ENCODE results near the gene AUTS2.
A peak's percentile ranks its signal among the peaks of the same experiment; 100 is the strongest.

AUTS2 gene

DNA sequence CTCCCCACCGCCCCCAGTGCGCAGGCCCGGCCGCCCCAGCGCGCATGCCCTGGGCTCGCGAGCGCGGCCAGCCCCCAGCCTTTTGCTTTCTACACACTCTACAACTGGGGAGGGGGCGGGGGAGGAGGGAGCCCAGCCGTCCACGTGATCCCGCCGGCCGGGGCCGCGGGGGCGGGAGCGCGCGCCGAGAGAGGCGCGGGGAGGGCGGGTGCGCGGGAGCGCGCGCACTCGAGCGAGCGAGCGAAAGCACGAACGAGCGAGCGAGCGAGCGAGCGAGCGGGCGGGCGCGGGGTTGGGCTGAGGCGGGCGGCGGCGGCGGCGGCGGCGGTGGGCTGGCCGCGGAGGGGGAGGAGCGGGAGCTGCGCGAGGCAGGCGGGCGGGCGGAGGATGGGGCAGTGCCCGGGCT, at the start of gene AUTS2:
Gene AUTS2, plus strand, starts transcription at position 395 of the 406 bp plus-strand sequence. CDS start 1,179 bp downstream, outside the sequence.
- peak; percentile 30 for DNase-seq (ENCODE audit: low spot score)

DNA sequence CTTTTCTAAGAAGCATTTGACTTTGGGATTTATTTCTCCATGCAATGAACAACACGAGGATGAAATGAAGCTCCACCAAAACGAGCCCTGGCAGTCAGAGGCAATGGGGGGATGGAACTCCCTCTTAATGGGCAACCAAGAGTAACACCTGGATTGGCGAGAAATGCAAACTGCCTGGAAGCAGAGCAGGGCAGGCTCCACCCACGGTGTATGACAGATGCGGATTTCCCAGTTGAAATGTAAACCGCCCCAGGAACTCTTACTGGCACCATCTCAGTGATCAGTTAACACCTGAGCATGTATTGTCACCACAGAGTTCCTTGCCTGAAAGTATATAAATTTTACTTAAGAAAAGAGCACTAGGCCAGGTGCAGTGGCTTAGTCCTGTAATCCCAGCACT, 47.3 kb upstream of the AUTS2 start:
- DNase-seq (ENCODE audit: low spot score): no peak

DNA sequence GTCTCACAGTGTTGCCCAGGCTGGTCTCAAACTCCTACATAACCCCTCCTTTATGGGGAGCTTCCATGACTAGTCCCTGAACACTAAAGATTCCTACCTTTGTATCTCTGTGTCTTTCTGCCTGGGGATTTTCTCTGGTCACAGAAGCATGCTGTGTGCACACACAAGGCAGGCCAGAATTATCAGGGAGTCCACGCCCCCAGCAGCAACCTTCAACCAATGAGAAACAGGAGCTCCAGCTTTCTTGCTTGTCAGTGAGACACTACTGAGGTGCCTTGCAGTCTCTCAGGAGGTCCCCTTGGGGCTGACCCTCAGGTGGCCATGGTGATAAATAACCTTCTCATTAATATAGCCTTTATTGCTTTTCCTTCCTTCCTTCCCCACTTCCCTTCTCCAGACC, 45.1 kb upstream of the AUTS2 start:
- DNase-seq (ENCODE audit: low spot score): no peak

DNA sequence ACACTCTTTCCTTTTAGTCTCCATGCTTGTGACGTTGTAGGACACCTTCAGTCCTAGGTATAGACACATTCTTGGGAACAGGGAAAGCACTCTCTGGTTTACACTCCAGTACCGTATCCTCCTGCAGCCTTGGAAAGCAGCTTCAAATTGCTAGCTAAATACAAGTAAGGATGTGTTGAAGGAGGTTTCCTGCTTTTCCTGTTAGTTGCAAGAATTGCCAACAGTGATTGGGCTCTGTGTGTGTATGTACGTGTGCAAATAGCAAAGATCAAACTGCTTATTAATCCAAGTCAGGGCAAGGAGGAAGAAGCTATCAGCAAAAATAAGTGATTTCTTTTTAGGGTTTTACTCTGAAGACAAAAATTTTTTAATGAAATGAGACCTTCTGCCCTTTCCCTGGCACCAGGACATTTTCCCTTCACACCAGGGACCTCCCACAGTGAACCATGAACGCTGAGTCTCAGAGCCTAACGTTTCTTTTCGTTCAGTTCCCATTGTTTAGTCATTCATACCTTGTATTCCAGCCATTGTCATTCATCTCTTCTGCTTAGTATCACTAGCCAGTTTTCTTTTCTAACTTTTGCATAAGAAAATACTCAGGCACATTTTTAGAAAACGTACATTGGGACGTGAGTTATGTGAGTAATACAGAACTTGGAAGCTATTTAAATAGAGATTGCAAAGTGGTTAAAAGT, 36.9 kb upstream of the AUTS2 start:
- no peak for DNase-seq (ENCODE audit: low spot score)

DNA sequence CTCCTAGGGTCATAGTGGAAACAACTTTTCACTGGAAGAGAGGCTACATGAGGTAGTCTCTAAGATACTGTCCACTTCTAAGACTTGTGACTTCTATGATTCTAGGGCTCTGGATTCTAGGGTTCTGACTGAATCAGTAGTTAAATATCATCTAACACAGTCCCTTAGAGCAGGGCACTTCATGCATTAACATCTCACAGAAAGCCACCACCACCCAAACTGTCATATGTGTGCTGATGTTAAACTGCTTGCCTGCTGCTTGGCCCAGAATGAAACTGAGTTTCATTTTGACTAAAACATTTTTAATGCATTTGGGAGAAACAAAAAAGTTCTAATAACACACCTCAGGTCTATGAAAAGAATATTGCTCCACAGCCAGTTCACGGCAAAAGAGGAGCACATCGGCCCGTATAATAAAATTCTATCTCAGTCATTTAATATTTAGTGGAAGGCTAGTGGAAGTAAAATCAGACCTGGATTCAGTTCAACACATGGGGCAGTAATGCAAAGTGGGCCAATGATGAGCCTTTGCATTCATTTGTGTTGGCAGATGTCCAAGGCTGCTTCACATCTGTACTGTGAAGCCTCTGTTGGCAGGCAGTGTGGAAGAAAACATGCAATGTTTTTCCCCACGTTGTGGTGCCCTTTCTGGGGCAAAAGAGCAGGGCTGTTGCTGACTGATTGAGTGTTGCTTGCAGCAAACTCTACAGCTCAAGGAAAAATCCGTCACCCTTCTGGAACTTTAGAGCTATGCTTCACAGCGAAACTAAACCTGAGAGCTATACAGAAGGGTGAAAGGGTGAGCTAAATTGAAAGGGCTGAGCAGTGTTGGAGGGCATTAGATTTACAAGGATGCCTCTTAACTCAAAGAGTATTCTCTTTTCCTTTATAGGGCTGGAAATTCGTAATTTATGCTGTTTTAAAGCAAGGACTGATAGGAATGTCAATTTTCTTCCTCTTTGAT, 33.5 kb upstream of the AUTS2 start:
- no peak for DNase-seq (ENCODE audit: low spot score)

DNA sequence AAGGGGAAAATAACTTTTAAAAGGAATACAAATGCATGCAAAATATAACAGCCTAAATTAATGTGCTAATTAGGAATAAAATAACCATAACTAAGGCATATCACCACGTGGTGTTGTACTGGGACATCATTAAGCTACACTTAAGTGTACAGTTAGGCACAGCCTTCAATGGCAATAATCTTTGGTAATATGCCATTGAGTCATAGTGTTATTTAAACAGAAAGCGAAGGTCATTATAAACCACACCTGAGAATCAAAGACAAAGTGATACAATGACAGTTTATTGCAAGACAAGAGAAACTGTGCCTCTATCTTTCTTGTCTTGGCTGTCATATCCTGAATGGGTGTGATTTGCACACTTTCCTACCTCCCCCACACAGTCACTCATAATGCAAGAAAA, 30.5 kb upstream of the AUTS2 start:
- DNase-seq (ENCODE audit: low spot score): no peak

DNA sequence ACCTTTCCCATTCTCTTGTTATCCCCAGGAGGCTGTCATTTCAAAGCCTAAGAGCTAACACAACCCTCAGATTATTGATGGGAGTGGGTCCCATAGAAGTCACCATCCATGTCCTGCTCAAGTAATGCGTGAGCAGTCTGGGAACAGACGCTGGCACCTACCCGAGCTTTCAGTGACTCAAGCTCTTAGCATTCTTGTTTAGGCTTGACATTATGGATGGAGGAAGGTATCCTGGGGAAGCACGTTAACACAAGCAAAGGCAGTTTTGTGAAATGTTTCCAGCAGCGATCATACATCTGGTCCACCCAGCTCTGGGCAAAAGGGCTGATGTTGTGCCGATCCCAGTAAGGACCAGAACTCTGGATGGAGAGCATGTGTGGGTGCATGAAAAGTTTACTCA, 30.0 kb upstream of the AUTS2 start:
- no peak for DNase-seq (ENCODE audit: low spot score)

DNA sequence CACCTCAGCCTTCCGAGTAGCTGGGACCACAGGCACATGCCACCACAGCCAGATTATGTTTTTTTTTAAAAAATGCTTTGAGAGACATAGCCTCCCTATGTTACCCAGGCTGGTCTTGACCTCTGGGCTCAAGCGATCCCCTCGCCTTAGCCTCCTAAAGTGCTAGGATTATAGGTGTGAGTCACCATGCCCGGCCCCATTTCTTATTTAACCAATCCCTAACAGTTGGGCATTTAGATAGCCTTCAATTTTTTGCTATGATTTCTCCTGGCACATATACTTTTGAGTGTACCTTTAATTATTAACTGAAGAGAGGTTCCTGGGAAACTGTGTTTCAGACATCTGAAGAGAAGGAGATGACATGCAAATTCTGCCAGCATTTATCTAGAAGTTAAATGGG, 22.6 kb upstream of the AUTS2 start:
- DNase-seq (ENCODE audit: low spot score): no peak

DNA sequence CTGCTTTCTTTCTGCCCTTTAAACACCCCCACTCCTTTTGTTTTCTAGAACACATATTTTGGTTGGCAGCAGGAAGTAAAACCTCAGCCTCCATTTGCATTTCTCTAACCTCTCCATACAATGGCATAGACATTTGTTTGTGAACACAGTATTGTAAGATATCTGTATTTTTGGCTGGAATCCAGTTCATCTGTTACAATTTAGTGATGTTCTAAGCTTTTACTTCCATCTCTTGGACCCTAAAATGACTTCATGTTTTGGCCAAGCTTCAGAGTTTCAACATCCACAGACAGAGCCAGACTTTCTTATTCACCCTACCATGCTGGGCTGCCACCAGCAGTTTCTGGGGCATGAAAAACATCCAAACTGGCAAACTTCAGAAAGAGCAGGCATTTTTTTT, 21.1 kb upstream of the AUTS2 start:
- no peak for DNase-seq (ENCODE audit: low spot score)

DNA sequence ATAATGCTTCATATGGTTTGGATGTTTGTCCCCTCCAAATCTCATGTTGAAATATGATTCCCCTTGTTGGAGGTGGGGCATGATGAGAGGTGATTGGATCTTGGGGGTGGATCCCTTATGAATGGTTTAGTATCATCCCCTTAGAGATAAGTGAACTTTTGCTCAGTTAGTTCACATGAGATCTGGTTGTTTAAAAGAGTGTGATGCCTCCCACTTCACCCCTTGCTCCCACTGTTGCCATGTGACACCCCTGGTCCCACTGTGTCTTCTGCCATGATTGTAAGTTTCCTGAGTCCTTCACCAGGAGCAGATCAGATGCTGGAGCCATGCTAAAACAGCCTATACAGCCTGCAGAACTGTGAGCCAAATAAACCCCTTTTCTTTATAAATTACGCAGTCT, 13.1 kb upstream of the AUTS2 start:
- no peak for DNase-seq (ENCODE audit: low spot score)

DNA sequence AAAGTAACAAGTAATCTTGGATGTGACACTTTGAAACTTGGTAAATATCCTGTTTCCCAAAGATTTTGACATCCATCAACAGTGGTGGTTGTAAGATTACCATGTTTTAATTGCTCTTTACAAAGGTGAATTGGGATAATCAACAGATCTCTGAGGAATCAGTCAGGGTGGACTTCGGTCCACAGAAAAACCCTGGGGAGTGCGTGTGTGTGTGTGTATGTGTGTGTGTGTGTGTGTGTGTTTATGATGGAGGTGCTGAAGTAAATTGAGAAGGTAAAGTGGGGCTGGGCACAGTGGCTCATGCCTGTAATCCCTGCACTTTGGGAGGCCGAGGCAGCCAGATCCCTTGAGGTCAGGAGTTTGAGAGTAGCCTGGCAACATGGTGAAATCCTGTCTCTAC, 12.0 kb upstream of the AUTS2 start:
- DNase-seq (ENCODE audit: low spot score): no peak

DNA sequence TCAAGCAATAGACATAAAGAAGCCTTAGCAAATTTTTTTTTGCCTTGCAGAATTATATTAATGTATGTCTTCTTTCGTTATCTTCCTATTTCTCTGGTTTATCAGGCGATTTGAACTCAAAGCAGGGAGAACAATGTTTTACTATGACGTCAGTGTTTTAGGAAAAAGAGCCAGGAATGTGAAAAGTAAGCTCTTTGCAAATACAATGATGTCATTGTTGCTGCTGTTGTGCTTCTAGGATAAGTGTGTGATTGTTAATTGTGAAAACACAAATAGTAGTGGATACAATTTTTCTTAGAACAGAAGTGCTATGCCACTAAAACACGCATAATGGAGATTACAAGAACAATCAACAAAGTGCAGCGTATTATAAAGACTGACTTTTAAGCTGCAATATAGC, 9.5 kb upstream of the AUTS2 start:
- DNase-seq (ENCODE audit: low spot score): no peak

DNA sequence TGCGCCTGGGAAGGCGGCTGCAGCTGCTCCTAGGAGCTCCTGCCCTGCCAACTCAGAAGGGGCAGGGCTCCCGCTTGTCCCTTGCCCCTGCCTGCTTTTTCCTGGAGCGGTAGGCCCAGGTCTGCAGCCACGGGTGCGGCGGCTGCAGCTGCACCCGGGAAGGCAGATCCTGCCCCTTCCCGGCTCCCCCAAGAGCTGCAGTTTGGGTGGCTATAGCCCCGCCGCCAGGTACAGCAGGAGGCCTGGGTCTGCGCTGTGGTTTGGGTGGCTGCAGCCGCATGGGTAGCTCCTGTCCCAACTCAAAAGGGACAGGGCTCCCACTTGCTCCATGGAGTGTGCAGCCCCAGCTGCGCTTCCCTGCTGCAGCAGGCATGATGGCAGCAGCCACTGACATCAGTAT, 6.5 kb upstream of the AUTS2 start:
- no peak for DNase-seq (ENCODE audit: low spot score)

DNA sequence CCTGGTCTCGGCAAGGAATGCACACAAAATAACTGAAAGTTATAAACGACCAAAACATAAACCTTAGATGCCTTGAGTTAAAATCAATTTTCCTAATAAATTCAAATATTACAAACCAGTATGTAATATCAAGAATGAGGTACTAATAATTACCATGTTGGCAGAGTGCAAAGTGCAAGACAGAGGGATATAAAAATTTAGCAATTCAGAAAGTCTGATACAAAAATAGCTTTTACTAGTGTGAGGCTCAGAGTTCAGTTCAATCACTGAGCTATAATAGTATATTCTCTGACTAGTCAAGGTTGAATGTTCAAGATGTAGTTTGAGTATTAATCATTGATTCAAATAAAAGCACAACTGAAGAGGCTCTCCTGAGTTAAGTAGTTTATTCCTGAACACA, 4.8 kb upstream of the AUTS2 start:
- no peak for DNase-seq (ENCODE audit: low spot score)

DNA sequence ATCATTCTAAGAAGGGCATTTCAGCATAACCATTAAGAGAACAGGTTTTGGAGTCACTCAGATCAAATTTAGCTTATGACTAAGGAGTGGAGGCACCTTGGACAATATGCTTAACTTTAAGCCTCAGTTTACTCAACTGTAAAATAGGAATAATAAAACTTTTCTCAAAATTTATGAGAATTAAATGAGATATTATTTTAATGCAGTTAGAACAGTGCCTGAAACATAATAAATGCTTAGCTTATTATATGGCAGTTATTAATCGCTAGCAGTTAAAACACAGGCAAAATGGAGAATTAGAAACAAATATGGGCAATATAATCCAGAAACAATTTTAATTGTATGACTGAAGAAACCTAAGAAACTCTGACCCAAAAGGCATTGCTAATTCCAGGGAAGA, 2.9 kb upstream of the AUTS2 start:
- no peak for DNase-seq (ENCODE audit: low spot score)

DNA sequence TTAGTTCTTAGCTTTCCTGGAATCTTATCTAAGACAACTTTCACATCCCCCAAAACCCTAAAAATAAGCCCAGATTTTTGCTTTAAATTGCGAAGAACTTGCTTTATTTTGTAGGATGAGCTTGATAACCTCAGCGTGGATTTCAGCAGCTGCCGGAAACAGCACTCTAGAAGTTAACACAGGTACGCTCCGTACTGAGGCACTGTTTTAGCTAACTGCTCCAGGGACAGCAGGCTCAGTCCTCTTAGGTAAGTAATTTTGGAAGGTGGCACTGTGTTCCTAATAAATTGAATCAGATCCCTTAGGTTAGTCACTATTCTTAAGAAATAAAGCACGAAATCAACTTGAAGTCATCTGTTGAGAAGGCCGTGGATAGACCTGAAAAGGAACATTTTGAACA, 2.2 kb upstream of the AUTS2 start:
- DNase-seq (ENCODE audit: low spot score): no peak

DNA sequence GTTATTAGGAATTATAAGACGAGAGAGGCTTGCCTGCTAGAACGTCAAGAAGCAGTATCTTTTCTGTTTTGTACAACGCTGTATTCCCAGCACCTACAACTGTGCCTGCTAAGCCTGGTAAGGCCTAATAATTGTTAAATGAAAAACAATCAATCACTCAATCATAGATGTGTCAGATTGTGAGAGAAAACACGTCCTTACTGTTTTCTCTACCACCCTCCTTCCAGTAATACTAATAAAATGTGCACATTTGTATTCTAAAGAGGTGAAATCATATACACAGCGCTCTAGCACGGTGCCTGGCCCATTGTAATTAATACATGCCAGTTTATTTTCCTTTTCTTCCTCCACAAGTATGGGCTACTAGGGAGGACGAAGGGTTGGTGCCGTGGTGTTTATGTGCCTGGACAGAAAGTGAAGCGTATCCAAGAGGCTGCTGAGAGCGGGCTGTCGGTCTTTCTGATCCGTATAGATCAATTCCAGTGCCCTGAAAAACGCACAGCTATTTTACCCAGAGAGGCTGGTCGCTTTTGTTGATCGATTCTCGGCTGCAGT, 1.5 kb upstream of the AUTS2 start:
- DNase-seq (ENCODE audit: low spot score): no peak

DNA sequence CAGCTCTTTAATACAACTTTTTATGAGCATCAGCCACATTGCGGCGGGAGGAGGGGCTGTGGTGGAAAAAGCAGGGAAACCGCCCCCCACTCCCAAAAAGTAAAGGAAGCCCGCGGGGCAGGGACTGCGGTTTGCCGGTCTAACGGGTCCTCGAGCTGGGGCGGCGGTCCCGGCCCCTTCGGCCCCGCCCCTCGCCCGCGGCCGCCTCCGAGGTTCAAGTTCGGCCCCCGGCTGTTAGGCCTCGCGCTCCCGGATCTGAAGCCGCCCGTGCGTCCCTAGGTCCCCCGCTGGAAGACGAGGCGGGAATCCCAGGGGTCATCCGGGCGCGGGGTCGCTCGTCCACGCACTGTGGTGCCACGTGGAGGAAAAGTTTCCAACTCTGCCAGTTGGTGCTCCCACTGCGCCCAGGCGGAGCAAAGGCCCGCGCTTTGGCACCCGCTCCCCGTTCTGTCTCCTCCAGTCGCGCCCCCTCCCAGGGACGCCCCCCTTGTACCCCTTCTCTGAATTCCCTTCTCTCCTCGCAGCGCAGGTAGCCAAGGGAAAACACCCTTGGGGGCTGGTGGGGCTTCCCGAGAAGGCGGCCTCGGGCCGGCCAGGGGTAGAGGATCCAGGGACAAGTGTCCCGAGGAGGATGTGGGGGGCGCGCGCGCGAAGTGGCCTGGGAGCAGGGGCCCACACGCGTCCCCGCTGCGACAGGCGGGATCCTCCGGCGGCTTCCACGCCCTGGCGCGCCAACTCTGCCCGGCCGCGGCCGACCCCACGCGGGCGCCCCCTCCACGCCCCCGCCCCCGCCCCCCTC, 798 bp upstream of the AUTS2 start:
- DNase-seq (ENCODE audit: low spot score): no peak

DNA sequence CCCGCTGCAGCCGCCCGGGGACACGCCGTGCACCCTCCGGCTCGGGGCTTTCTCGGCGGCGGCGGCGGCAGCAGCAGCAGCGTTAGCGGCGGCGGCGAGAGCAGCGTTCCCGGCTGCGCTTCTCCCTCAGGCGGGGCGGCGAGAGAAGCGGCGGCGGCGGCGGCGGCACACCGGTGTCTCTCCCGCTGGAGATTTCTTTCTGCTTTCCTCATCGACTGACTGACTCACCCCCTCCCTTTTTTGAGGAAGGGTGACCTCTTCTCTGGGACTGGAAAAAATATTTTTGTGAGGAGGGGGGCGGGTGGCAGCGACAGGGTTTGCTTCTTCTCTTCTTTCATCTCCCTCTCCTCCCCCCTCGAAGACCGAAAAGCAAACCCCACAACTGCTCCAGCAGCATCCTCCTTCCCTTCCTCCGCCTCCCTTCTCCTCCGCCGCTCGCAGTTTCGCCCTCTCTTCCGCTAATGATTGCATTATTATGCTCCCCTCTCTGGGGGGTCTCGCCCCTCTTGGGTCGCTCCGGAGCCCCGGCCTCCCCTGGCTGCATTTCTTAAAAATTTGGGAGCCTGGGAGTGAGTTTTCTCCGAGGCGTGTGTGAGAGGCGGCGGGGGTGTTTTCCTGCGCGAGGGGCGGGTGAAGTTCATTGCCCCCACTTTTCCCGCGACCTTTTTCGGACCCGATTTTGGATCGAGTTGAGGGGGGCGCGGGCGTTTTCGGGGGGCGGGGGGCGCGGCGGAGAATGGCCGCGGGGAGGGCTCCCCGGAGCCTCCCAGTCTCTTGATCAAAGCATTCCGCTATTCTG, 411 bp downstream of the AUTS2 start:
- DNase-seq (ENCODE audit: low spot score): no peak

DNA sequence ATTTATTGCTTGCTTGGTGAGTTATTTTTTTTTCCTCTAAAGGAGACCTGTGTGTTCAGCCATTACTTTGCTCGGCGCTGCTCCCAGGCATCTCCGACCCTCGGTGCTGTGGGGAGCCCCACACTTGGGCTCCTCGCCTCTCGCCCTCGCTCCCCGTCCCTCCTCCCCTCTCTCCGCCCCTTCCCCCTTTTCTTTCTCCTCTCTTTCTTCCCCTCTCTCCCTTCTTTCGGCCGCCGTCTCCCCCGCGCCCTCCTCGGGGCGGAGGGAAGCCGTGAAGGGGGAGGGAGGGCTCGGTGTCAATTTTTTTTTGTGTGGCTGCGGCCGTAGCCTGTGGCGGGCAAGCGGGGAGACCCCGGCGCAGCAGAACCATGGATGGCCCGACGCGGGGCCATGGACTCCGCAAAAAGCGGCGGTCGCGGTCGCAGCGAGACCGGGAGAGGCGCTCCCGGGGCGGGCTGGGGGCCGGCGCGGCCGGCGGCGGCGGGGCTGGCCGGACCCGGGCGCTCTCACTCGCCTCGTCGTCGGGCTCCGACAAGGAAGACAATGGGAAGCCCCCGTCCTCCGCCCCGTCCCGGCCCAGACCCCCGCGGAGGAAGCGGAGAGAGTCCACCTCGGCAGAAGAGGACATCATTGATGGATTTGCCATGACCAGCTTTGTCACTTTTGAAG, 1.1 kb downstream of the AUTS2 start:
- no peak for DNase-seq (ENCODE audit: low spot score)
